MCF 10A (cell line): ENCODE data around the gene GPR65. TPM values are rescaled to one million over a fixed set of nuclear protein-coding genes. Genes with fewer than 3 reads are reported as not detected.

Experiments used
- Bru-seq: library from RNA; stranded (reverse); fragments of 400-500 nt; gene quantifications from one replicate; lab custom pipeline; 2021; lab: Mats Ljungman, UMichigan
- BruChase-seq, 2 experiments: library from RNA; stranded (reverse); fragments of 400-500 nt; gene quantifications; one replicate each; lab custom pipeline; 2021; lab: Mats Ljungman, UMichigan
- BruUV-seq: library from RNA; stranded (reverse); fragments of 400-500 nt; replicated peaks from 2 replicates; lab custom pipeline; 2021; lab: Mats Ljungman, UMichigan
- CTCF ChIA-PET: fragments of 300-600 bp; sonication (Branson Sonifier 250); formaldehyde crosslinking; extraction: SDS; loops from one replicate; lab custom pipeline; 2021; ENCODE audit warnings: antibody characterized with exemption, inconsistent platforms; lab: Yijun Ruan, JAX
- POLR2A ChIA-PET: fragments of 300-600, 350-650 bp; sonication (Branson Sonifier 250); formaldehyde crosslinking; extraction: SDS; loops from one replicate; lab custom pipeline; 2020; ENCODE audit warnings: antibody characterized with exemption, inconsistent platforms; lab: Yijun Ruan, JAX
- DNase-seq: peaks from one replicate; pipeline ENCODE4 v3.0.0-alpha.2; 2018; ENCODE audit not compliant: unreplicated experiment
- H3K27ac Mint-ChIP-seq: one replicate; pipeline ENCODE4 v1.8.0; 2022; ENCODE audit warnings: mild to moderate bottlenecking, low read depth, mixed read lengths; ENCODE audit not compliant: unreplicated experiment
- H3K27me3 Mint-ChIP-seq: one replicate; pipeline ENCODE4 v1.8.0; 2022; ENCODE audit warnings: mixed read lengths; ENCODE audit not compliant: insufficient read depth, unreplicated experiment
- H3K36me3 Mint-ChIP-seq: one replicate; pipeline ENCODE4 v1.8.0; 2022; ENCODE audit warnings: mild to moderate bottlenecking, moderate library complexity, mixed read lengths; ENCODE audit not compliant: insufficient read depth, unreplicated experiment
- H3K4me1 Mint-ChIP-seq: one replicate; pipeline ENCODE4 v1.8.0; 2022; ENCODE audit warnings: mixed read lengths; ENCODE audit not compliant: insufficient read depth, unreplicated experiment
- H3K4me3 Mint-ChIP-seq: one replicate; pipeline ENCODE4 v1.8.0; 2022; ENCODE audit warnings: mild to moderate bottlenecking, moderate library complexity, mixed read lengths; ENCODE audit not compliant: unreplicated experiment
- H3K9me3 Mint-ChIP-seq: one replicate; pipeline ENCODE4 v1.8.0; 2022; ENCODE audit warnings: mixed read lengths; ENCODE audit not compliant: unreplicated experiment
- intact Hi-C: fragments of 100-400 bp; cut with micrococcal nuclease; formaldehyde crosslinking; loops from 2 replicates; pipeline ENCODE4 v1.14.1; 2022
- long read RNA-seq: library from polyadenylated mRNA; stranded (forward); transcript quantifications from one replicate; pipeline ENCODE4 v2.0.0, GENCODE V29; 2022
- total RNA-seq: library from RNA; stranded (reverse); gene quantifications from 2 replicates; pipeline ENCODE4 v1.2.3, GENCODE V29; 2022
- TF ChIP-seq, protein P1 (sequence below): fragments of 200-600 bp; IDR thresholded peaks from one replicate; pipeline ENCODE4 v1.8.0; 2022; ENCODE audit warnings: antibody characterized with exemption, mild to moderate bottlenecking; ENCODE audit not compliant: unreplicated experiment

The GPR65 gene, protein sequence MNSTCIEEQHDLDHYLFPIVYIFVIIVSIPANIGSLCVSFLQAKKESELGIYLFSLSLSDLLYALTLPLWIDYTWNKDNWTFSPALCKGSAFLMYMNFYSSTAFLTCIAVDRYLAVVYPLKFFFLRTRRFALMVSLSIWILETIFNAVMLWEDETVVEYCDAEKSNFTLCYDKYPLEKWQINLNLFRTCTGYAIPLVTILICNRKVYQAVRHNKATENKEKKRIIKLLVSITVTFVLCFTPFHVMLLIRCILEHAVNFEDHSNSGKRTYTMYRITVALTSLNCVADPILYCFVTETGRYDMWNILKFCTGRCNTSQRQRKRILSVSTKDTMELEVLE
- total RNA-seq (not detected in 2 replicates), Bru-seq, nascent RNA (not detected), BruChase-seq, experiment 1, labeled RNA remaining after a 6-hour chase (not detected), BruChase-seq, experiment 2, labeled RNA remaining after a 2-hour chase (not detected)
- long read RNA-seq = 0 reads

DNA sequence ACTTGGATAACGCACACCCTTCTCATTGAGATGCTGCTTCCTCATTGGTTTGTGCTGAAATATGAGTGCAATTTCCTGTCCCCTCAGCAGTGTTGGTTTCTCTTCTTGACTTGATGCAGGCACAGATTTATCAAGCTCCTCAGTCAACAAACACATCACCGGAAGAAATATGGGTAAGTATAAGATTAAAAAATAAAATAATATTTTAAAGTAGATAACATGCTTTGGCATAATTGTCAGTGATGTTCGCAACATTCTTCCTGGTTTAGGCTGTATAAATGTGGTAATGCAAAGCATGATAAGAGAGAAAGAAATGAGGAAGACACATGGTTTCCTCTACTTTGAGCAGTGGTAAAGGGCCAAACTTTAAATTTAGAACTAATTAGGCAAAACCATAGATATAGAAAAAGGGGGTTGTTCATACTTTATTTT is at the start of gene GPR65:
TSS of gene GPR65 (plus strand) at position 86 of the 432 bp plus-strand sequence. CDS start 5,713 bp downstream, outside the sequence.
- H3K36me3 Mint-ChIP-seq = no peaks in the 10 kb centered on the region
- CTCF ChIA-PET = no interaction called here

DNA sequence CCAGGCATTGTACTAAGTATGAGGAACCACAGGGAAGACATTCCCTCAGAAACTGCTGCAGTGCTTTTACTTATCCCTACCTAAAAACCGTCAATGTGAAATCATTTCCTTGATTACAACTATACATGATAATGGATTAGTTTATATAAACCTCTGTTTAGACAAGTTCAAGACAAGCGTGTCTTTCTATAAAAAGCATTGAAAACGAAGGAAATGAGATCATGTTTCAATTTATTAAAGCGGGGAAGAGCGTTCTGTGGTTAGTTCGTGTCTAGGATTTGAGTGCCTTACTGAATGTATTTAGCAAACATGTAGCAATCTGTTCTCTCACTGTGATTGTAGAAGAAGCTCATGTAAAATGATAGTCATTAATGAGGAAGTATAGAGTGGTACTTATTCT is 49.4 kb upstream of the GPR65 start:
- CTCF ChIA-PET = interaction anchor here (0.5 to 0.7 kb wide), 4 partner anchors 19 to 438 kb away, joined by 3 to 4 read pairs (median 3); no protein-coding TSS in a partner anchor
- intact Hi-C loops = no loop called here
- H3K36me3 Mint-ChIP-seq = no peaks in the 10 kb centered on the region
- no TSS peak for BruUV-seq
- no peak overlapping the region for H3K4me3 Mint-ChIP-seq
- peaks cover 7% of the 10 kb centered on the region for H3K9me3 Mint-ChIP-seq
- H3K27ac Mint-ChIP-seq = no peak overlapping the region
- peaks cover 75% of the 10 kb centered on the region for H3K27me3 Mint-ChIP-seq
- no peaks in the 10 kb centered on the region for H3K4me1 Mint-ChIP-seq
- TF ChIP-seq, protein P1, sequence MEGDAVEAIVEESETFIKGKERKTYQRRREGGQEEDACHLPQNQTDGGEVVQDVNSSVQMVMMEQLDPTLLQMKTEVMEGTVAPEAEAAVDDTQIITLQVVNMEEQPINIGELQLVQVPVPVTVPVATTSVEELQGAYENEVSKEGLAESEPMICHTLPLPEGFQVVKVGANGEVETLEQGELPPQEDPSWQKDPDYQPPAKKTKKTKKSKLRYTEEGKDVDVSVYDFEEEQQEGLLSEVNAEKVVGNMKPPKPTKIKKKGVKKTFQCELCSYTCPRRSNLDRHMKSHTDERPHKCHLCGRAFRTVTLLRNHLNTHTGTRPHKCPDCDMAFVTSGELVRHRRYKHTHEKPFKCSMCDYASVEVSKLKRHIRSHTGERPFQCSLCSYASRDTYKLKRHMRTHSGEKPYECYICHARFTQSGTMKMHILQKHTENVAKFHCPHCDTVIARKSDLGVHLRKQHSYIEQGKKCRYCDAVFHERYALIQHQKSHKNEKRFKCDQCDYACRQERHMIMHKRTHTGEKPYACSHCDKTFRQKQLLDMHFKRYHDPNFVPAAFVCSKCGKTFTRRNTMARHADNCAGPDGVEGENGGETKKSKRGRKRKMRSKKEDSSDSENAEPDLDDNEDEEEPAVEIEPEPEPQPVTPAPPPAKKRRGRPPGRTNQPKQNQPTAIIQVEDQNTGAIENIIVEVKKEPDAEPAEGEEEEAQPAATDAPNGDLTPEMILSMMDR = no peak
- no peak for DNase-seq
- POLR2A ChIA-PET = interaction anchor here (0.7 kb wide), 1 partner anchor 31 kb away, joined by 3 read pairs; no protein-coding TSS in a partner anchor

More for the DNA sequence above, at the start of gene GPR65:
- Mint-ChIP-seq H3K27ac (no peak within 1 kb of the TSS), H3K27me3 (peaks cover 48% of the 10 kb centered on the region), H3K9me3 (no peaks in the 10 kb centered on the region), H3K4me1 (no peaks in the 10 kb centered on the region), H3K4me3 (no peak within 1 kb of the TSS)
- POLR2A ChIA-PET = no interaction called here
- intact Hi-C loops = no loop called here
- TF ChIP-seq, protein P1 = no peak
- no TSS peak for BruUV-seq
- no peak for DNase-seq

DNA sequence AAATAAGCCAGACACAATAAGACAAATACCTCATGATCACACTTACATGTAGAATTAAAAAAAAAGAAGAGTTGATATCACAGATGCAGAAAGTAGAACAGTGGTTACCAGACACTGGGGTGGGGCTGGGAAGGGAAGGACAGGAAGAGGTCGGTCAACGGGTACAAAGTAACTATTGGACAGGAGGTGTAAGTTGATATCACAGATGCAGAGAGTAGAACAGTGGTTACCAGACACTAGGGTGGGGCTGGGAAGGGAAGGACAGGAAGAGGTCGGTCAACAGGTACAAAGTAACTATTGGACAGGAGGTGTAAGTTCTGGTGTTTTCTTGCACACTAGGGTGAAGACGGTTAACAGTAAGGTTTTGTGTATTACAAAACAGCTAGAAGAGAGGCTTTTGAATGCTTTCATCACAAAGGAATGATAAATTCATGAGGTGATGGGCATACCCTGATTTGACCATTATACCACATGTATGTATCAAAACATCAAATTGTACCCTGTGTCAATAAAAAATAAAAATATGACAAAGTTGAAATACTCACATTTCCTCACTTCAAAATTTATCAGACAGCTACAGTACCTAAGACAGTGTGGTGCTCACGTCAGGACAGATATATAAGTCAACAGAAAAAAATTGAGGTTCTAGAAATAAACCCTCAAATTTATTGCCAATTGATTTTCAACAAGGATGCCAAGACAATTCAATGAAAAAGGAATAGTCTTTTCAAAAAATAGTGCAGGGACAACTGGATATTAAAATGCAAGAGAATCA is 44.7 kb upstream of the GPR65 start:
- H3K27ac Mint-ChIP-seq = no peak overlapping the region
- ChIA-PET POLR2A (interaction anchor here (0.5 kb wide), 1 partner anchor 1566 kb away, joined by 3 read pairs; no protein-coding TSS in a partner anchor), CTCF (no interaction called here)
- peaks cover 7% of the 10 kb centered on the region for H3K9me3 Mint-ChIP-seq
- H3K36me3 Mint-ChIP-seq = no peaks in the 10 kb centered on the region
- intact Hi-C loops = no loop called here
- no peaks in the 10 kb centered on the region for H3K4me1 Mint-ChIP-seq
- BruUV-seq = no TSS peak
- TF ChIP-seq, protein P1 = no peak
- no peak for DNase-seq
- no peak overlapping the region for H3K4me3 Mint-ChIP-seq
- H3K27me3 Mint-ChIP-seq = peaks cover 72% of the 10 kb centered on the region

DNA sequence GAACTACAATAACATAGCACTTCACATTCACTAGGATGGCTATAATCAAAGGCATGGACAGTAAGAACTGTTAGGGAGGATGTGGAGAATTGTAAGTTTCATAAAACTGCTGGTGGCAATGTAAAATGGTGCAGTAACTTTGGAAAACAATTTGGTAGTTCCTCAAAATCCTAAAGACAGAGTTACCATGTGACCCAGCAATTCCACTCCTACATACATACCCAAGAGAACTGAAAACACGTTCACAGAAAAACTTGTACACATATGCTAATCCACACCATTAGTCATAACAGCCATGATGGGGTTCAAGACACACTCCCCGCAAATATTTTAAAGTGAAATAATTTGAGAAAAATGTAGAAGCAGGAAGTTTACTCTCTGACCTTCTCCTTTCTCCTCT is 43.7 kb upstream of the GPR65 start:
- ChIA-PET CTCF (no interaction called here), POLR2A (no interaction called here)
- no TSS peak for BruUV-seq
- TF ChIP-seq, protein P1 = no peak
- no peak overlapping the region for H3K27ac Mint-ChIP-seq
- peaks cover 7% of the 10 kb centered on the region for H3K9me3 Mint-ChIP-seq
- no peak for DNase-seq
- peaks cover 72% of the 10 kb centered on the region for H3K27me3 Mint-ChIP-seq
- no peaks in the 10 kb centered on the region for H3K36me3 Mint-ChIP-seq
- no peaks in the 10 kb centered on the region for H3K4me1 Mint-ChIP-seq
- H3K4me3 Mint-ChIP-seq = no peak overlapping the region
- intact Hi-C loops = no loop called here
